HCT116 (cell line): ENCODE results near the gene NACAD. TPM values are rescaled to one million over a fixed set of nuclear protein-coding genes. Genes with fewer than 3 reads are reported as not detected.

Experiments used
- ATAC-seq: fragments of 200-7000 bp; cut with Tn5 transposase; 2 replicates; pipeline ENCODE4 v1.9.1; 2020; ENCODE audit warnings: mild to moderate bottlenecking, moderate library complexity
- BruUV-seq: library from RNA; stranded (reverse); fragments of 400-500 nt; replicated peaks from 2 replicates; lab custom pipeline; 2021; lab: Mats Ljungman, UMichigan
- CTCF ChIA-PET: fragments of 300-600 bp; sonication (Branson Sonifier 250); formaldehyde crosslinking; loops from one replicate; lab custom pipeline; 2021; ENCODE audit warnings: antibody characterized with exemption; lab: Charles Lee
- POLR2A ChIA-PET: fragments of 300-600, 350-600 bp; sonication (Branson Sonifier 250); formaldehyde crosslinking; loops from one replicate; lab custom pipeline; 2021; ENCODE audit warnings: antibody characterized with exemption; lab: Charles Lee
- RAD21 ChIA-PET, 2 experiments: fragments of 300-600 bp; sonication (Branson Sonifier 250); formaldehyde crosslinking; loops; one replicate each; lab custom pipeline; 2023; ENCODE audit warnings: low total read pairs in 2 of 2; ENCODE audit not compliant: uncharacterized antibody in 2 of 2, unreplicated experiment in 2 of 2, low non-redundant PET in 1 of 2; lab: Charles Lee
- DNase-seq: peaks from one replicate; pipeline ENCODE4 v3.0.0-alpha.2; 2010; ENCODE audit warnings: low read depth, low spot score
- H2AFZ ChIP-seq: fragments of 200-600 bp; shearing (Covaris generic), sonication (generic); 2 replicates; pipeline ENCODE4 v1.6.1; 2017; ENCODE audit warnings: low read depth, mixed run types, mixed read lengths, antibody characterized with exemption, low read length; ENCODE audit not compliant: poor library complexity, severe bottlenecking
- H3K27ac ChIP-seq: 2 replicates; pipeline ENCODE4 v1.5.1; 2012; ENCODE audit warnings: low read depth, low read length
- H3K27me3 ChIP-seq: fragments of 200-600 bp; sonication (generic); 2 replicates; pipeline ENCODE4 v1.6.1; 2016; ENCODE audit warnings: mixed run types, low read length, mixed read lengths; ENCODE audit not compliant: insufficient read depth
- H3K36me3 ChIP-seq, 2 experiments: fragments of 200-500 bp in 1 of 2; fragments of 200-600 bp in 1 of 2; sonication (Bioruptor generic) in 1 of 2; sonication (generic) in 1 of 2; 2 replicates each; pipeline versions ENCODE4 v1.5.1 to v1.6.1; 2014 to 2016; ENCODE audit warnings: low read length in 2 of 2, inconsistent platforms in 1 of 2, mixed read lengths in 1 of 2, mixed run types in 1 of 2; ENCODE audit not compliant: insufficient read depth in 2 of 2, control insufficient read depth in 1 of 2
- H3K4me1 ChIP-seq, 2 experiments: fragments of 200-600 bp in 1 of 2; sonication (generic) in 1 of 2; 2 replicates each; pipeline versions ENCODE4 v1.5.1 to v1.6.1; 2012 to 2017; ENCODE audit warnings: low read length in 2 of 2, inconsistent platforms in 1 of 2, mild to moderate bottlenecking in 1 of 2, mixed read lengths in 1 of 2, mixed run types in 1 of 2, moderate library complexity in 1 of 2; ENCODE audit not compliant: insufficient read depth in 2 of 2, control insufficient read depth in 1 of 2
- H3K4me2 ChIP-seq: fragments of 200-600 bp; sonication (generic); 2 replicates; pipeline ENCODE4 v1.6.1; 2017; ENCODE audit warnings: mixed run types, low read length, mixed read lengths
- H3K4me3 ChIP-seq, 2 experiments: fragments of 200-600 bp in 1 of 2; sonication (generic) in 1 of 2; replicated peaks in 1 of 2; 2 replicates each; pipeline ENCODE4 v1.5.1; 2011 to 2016; ENCODE audit warnings: low read length in 2 of 2, control low read depth in 1 of 2, low read depth in 1 of 2, mild to moderate bottlenecking in 1 of 2, mixed read lengths in 1 of 2, mixed run types in 1 of 2
- H3K79me2 ChIP-seq: fragments of 200-600 bp; sonication (generic); 2 replicates; pipeline ENCODE4 v1.6.1; 2017; ENCODE audit warnings: mild to moderate bottlenecking, mixed run types, low read length, moderate library complexity, mixed read lengths; ENCODE audit not compliant: insufficient read depth
- H3K9ac ChIP-seq: fragments of 200-600 bp; sonication (generic); 2 replicates; pipeline ENCODE4 v1.6.1; 2016; ENCODE audit warnings: low read length, mixed read lengths
- H3K9me2 ChIP-seq: fragments of 200-600 bp; sonication (generic), shearing (Covaris generic); 2 replicates; pipeline ENCODE4 v1.6.1; 2017; ENCODE audit warnings: mixed run types, mild to moderate bottlenecking, moderate library complexity; ENCODE audit not compliant: insufficient read depth
- H3K9me3 ChIP-seq, 2 experiments: fragments of 200-500 bp in 1 of 2; fragments of 200-600 bp in 1 of 2; sonication (Bioruptor generic) in 1 of 2; sonication (generic) in 1 of 2; 2 replicates each; pipeline ENCODE4 v1.6.1; 2014 to 2017; ENCODE audit warnings: low read length in 2 of 2, mixed read lengths in 2 of 2, inconsistent platforms in 1 of 2, low read depth in 1 of 2, mild to moderate bottlenecking in 1 of 2, mixed run types in 1 of 2, moderate library complexity in 1 of 2; ENCODE audit not compliant: control insufficient read depth in 1 of 2, insufficient read depth in 1 of 2
- H4K20me1 ChIP-seq: fragments of 200-600 bp; sonication (generic), shearing (Covaris generic); 2 replicates; pipeline ENCODE4 v1.6.1; 2017; ENCODE audit warnings: mixed run types, mild to moderate bottlenecking, moderate library complexity; ENCODE audit not compliant: insufficient read depth
- CBX3 ChIP-seq: IDR thresholded peaks from 2 replicates; pipeline ENCODE4 v1.6.1; 2012; ENCODE audit warnings: low read depth
- EZH2 ChIP-seq: fragments of 200-600 bp; sonication (generic); IDR thresholded peaks from 2 replicates; pipeline ENCODE4 v1.6.1; 2017; ENCODE audit warnings: antibody characterized with exemption, mixed run types
- FOSL1 ChIP-seq: IDR thresholded peaks from 2 replicates; pipeline ENCODE4 v1.6.1; 2012; ENCODE audit warnings: low read depth
- POLR2A ChIP-seq: IDR thresholded peaks from 2 replicates; pipeline ENCODE4 v1.7.0; 2011; ENCODE audit warnings: borderline replicate concordance; ENCODE audit not compliant: insufficient read depth, insufficient read length; ENCODE audit errors: extremely low read depth
- SP1 ChIP-seq: IDR thresholded peaks from 2 replicates; pipeline ENCODE4 v1.6.1; 2012; ENCODE audit warnings: low read depth
- SRF ChIP-seq: IDR thresholded peaks from 2 replicates; pipeline ENCODE4 v1.6.1; 2012; ENCODE audit warnings: low read depth
- YY1 ChIP-seq: IDR thresholded peaks from 2 replicates; pipeline ENCODE4 v1.6.1; 2011; ENCODE audit warnings: low read length, low read depth, moderate library complexity, mild to moderate bottlenecking; ENCODE audit not compliant: insufficient replicate concordance; ENCODE audit errors: extremely low read depth
- intact Hi-C: fragments of 100-400 bp; cut with micrococcal nuclease; formaldehyde crosslinking; loops from 2 replicates; pipeline ENCODE4 v1.10.0; 2022
- total RNA-seq: library from RNA; stranded (reverse); gene quantifications from one replicate; pipeline ENCODE4 v1.2.1, GENCODE V29; 2021; ENCODE audit not compliant: unreplicated experiment
- TF ChIP-seq, protein P1 (sequence below): IDR thresholded peaks from 2 replicates; pipeline ENCODE4 v1.6.1; 2012
- TF ChIP-seq, protein P2 (sequence below): IDR thresholded peaks from 2 replicates; pipeline ENCODE4 v1.6.1; 2012; ENCODE audit warnings: low read depth

Gene NACAD
- total RNA-seq, 1 experiment from 2014 or later = 0.05 TPM

DNA sequence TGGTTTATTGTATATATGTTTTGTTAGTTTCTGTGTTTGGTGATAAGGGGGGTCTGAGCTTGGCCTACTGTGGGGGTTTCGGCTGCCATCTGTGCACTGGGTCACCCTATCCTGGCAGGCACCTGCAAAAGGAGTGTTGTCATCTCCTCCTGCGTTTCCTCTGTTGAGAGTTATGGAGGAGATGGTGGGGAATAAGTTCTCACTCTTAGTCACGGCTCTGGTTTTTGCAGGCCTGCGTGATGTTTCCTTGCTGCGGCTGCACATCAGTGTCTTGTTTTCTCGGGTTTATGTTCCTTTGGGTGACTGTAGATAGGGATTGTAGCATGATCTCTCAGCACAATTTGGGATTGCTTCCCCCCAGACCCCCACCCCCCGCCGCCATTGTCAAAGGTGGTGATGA is 52.0 kb downstream of the NACAD start (continued):
- TF ChIP-seq SP1 = no peak
- TF ChIP-seq POLR2A = no peak
- TF ChIP-seq, all 23 proteins: peak for 0

DNA sequence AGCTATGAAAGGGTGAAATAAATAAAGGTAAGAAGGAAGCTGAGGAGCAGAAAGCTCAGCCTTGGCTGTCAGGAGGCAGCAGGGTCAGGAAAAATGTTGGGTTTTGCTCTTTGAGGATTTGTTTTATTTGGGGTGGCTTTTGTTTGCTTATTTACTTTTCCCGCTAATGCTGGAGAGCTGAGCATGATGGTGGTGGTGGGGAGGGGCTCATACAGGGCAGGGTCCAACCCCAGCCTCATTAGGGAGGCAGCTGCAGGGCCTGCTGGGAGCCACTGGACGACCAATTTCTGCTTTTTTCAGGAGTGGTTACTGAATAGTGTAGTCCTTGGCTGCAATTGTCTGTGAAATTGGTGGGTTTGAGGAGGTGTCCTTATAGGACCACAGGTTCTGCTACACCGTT is 52.5 kb downstream of the NACAD start:
- no peak overlapping the region for H3K9ac ChIP-seq
- RAD21 ChIA-PET = no interaction called here
- no peaks in the 10 kb centered on the region for H3K9me2 ChIP-seq
- H3K27me3 ChIP-seq = no peaks in the 10 kb centered on the region
- H3K27ac ChIP-seq = no peak overlapping the region
- no peaks in the 10 kb centered on the region for H4K20me1 ChIP-seq
- POLR2A ChIA-PET = no interaction called here
- H3K4me2 ChIP-seq = no peak overlapping the region
- CTCF ChIA-PET = no interaction called here
- H2AFZ ChIP-seq = no peak overlapping the region
- H3K4me1 ChIP-seq = no peaks in the 10 kb centered on the region; a peak in 2 of 4 replicates
- intact Hi-C loops = no loop called here
- no TSS peak for BruUV-seq
- ATAC-seq (no peak), DNase-seq (no peak)
- H3K36me3 ChIP-seq = no peaks in the 10 kb centered on the region
- no peak overlapping the region for H3K4me3 ChIP-seq
- no peaks in the 10 kb centered on the region for H3K9me3 ChIP-seq
- 0 out of 2 replicates have a peak, but pooled peaks cover 7% of the 10 kb centered on the region for H3K79me2 ChIP-seq
- TF ChIP-seq YY1 (no peak), CBX3 (no peak), SRF (no peak), FOSL1 (no peak), POLR2A (no peak)
- TF ChIP-seq, protein P1, sequence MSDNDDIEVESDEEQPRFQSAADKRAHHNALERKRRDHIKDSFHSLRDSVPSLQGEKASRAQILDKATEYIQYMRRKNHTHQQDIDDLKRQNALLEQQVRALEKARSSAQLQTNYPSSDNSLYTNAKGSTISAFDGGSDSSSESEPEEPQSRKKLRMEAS = no peak
- TF ChIP-seq, all 23 proteins: peak for 0

DNA sequence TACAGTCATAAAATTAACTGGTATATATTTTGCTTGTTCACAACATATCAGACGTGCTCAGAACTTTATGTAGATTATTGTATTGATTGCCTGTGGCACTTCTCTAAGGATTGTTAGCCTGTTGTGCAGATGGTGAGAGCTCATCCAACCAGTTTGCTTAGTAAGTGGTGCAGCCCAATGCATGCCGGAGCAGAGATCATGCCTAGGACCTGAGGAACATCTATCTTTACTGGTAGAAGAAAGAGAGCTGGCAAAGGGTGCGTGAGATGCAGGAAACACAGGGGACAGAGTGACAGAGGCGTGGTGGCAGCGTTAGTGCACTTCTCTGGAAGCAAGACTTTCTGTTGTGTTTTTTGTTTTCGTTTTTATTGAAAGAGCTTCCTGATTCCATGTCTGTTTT is 52.9 kb downstream of the NACAD start:
- Histone ChIP-seq H3K9me2 (no peaks in the 10 kb centered on the region), H3K4me1 (no peaks in the 10 kb centered on the region; a peak in 2 of 4 replicates), H3K4me3 (no peak overlapping the region), H3K27me3 (no peaks in the 10 kb centered on the region), H3K9ac (no peak overlapping the region), H3K36me3 (no peaks in the 10 kb centered on the region), H3K79me2 (0 out of 2 replicates have a peak, but pooled peaks cover 7% of the 10 kb centered on the region), H4K20me1 (no peaks in the 10 kb centered on the region), H3K4me2 (no peak overlapping the region), H3K9me3 (no peaks in the 10 kb centered on the region), H3K27ac (no peak overlapping the region), H2AFZ (no peak overlapping the region)
- intact Hi-C loops = no loop called here
- BruUV-seq = no TSS peak
- ChIA-PET RAD21 (no interaction called here), POLR2A (no interaction called here), CTCF (no interaction called here)
- TF ChIP-seq, protein P2, sequence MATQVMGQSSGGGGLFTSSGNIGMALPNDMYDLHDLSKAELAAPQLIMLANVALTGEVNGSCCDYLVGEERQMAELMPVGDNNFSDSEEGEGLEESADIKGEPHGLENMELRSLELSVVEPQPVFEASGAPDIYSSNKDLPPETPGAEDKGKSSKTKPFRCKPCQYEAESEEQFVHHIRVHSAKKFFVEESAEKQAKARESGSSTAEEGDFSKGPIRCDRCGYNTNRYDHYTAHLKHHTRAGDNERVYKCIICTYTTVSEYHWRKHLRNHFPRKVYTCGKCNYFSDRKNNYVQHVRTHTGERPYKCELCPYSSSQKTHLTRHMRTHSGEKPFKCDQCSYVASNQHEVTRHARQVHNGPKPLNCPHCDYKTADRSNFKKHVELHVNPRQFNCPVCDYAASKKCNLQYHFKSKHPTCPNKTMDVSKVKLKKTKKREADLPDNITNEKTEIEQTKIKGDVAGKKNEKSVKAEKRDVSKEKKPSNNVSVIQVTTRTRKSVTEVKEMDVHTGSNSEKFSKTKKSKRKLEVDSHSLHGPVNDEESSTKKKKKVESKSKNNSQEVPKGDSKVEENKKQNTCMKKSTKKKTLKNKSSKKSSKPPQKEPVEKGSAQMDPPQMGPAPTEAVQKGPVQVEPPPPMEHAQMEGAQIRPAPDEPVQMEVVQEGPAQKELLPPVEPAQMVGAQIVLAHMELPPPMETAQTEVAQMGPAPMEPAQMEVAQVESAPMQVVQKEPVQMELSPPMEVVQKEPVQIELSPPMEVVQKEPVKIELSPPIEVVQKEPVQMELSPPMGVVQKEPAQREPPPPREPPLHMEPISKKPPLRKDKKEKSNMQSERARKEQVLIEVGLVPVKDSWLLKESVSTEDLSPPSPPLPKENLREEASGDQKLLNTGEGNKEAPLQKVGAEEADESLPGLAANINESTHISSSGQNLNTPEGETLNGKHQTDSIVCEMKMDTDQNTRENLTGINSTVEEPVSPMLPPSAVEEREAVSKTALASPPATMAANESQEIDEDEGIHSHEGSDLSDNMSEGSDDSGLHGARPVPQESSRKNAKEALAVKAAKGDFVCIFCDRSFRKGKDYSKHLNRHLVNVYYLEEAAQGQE = no peak
- no peak for TF ChIP-seq FOSL1
- TF ChIP-seq EZH2 = no peak
- ATAC-seq = no peak
- DNase-seq = no peak
